Testis (tissue), 2 donors: Measurements from ENCODE around the gene SUFU.

Source experiments
- CTCF ChIP-seq, 3 experiments: fragments of 450-650 bp in 2 of 3; fragments of 200-600 bp in 1 of 3; sonication (generic) in 1 of 3; IDR thresholded peaks; one replicate each; pipeline ENCODE4 v1.5.1; 2016 to 2019; ENCODE audit warnings: antibody characterized with exemption in 3 of 3, mild to moderate bottlenecking in 2 of 3, moderate library complexity in 1 of 3
- POLR2A ChIP-seq: fragments of 450-650 bp; IDR thresholded peaks from one replicate; pipeline ENCODE4 v1.6.1; 2017; ENCODE audit warnings: antibody characterized with exemption, mild to moderate bottlenecking, moderate library complexity

- TF ChIP-seq CTCF (IDR thresholded peaks at IDR 0.05) (no peak), POLR2A (no peak)
Measured at GRCh38 chr10:102499356-102499755, 4.4 kb upstream of the SUFU start.
